NCI-H1105 treated with DMSO at 0.1 percent for 48 hours (cell line): ENCODE results near the gene MED20.
"Not testable (repeated sequence)": the region's sequence is repeated elsewhere in the genome, so short reads cannot be mapped to it uniquely, and the experiment has no call there.

ENCODE experiments used
- DNase-seq: peaks from one replicate; lab custom pipeline; 2025; lab: John Stamatoyannopoulos, UW

Gene MED20, protein sequence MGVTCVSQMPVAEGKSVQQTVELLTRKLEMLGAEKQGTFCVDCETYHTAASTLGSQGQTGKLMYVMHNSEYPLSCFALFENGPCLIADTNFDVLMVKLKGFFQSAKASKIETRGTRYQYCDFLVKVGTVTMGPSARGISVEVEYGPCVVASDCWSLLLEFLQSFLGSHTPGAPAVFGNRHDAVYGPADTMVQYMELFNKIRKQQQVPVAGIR

DNA sequence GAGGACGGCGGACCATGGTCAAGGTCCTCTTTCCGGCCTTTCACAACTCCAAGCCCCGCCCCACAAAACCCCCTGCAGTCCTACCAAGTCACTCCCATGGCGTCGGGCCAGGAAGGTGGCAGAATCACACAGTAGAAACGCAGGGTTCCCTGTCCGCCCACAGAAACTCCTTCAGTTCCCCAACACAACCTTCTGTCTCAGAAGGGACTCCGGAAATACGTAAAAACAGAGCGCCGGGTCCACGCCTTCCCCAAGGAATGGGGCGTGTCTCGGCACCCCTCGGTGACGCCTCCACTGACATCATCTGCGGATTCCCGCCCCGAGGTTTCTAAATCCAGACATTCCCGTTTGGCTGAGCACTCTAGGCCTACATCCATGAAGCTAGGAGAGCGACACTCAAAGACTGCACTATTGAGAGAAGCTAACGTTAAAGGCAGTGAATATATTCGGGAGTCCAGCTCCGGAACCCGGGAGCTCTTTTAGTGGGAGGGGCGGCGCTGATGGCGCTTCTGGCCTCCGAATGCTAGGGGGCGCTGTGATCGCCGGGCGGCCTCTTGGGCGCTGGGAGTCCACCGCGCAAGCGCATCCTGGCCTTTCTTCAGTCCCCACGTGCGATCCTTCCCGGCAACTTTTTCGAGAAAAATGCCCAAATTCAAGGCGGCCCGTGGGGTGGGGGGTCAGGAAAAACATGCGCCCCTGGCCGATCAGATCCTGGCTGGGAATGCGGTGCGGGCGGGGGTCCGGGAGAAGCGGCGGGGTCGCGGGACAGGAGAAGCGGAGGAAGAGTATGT, at the start of gene MED20, which contains the start of gene BYSL:
MED20 (minus strand) TSS at position 219 of the 791 bp plus-strand sequence; CDS start at position 98, 121 bp downstream.
BYSL (plus strand) TSS at position 579 of the 791 bp plus-strand sequence; CDS start at position 643, 64 bp downstream.
- peak; percentile 93 for DNase-seq

DNA sequence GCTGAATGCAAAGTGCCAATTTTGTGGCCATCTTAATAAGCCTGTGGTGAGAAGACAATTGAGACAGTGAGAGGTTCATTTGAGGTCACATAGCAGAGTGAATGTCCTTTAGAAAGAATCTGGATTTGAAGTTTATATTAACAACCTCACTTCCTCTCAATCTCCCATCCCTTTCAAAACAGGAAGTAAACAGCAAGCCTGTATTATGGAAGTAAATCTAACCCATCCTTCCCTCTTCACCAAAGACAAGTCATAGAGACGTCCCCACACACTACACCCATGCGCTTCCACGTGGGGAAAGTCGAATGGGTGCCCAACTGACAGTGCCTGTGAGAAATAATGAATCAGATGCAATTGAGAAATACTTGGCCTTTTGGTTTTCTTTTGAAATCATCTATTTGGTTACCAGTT, 49.5 kb upstream of the MED20 start:
- DNase-seq = no peak

DNA sequence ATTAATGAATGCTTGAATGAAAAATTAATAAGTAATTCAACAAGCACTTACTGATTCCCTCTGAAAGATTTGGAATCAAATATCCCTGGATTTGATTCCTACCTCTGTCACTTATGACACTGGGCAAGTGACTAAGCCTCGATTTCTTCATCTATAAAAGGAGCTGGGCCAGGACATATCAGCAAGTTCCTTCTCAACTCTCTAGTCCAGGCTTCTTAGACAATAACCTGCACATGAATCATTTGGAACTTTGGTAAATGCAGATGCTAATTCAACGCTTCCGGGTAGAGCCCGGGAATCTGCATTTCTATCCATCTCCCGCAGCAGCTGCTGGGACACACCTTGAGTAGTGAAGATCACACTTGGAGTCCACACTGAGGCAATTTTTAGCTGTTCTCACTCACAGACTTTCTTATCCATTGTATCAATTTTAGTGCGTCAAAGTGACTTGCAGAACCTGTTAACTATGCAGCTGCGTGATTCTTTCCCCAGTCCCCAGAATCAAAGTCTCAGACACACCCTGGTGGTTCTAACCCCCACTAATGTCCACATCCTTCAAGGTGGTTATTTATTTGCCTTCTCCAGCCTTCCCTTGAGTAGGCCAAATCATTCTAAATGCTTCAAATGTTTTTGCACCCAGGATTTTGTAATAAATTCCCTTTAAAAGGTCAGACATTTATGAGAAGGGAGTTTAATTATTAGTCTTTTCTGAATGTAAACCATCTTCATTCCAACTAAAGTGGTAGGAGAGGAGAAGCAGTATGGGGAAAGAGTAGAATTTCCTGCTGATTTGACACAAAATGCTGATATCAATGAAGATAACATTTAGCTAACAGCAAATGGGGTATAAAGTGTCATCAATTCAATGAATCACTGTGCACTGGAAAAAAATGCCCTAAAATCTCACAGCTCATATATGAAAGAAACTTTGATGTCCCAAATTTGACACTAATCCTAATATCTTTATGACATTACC, 46.7 kb upstream of the MED20 start:
- no peak for DNase-seq

DNA sequence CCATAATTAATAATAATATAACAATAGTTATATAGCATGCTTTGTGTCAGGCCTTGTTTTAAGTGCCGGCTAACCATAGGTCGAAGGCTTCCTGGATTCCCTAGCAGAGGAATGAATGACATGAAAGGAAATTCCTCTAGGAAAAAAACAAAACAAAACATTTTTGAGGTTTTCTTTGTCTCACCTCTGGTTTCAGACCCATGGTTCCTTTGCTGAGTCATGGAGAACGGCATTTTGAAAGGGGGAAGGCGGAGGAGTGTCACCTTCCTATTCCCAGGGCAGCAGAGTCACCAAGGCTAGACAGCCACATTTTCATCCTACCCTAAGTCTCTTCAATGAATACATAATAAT, 46.0 kb upstream of the MED20 start:
- DNase-seq = no peak

DNA sequence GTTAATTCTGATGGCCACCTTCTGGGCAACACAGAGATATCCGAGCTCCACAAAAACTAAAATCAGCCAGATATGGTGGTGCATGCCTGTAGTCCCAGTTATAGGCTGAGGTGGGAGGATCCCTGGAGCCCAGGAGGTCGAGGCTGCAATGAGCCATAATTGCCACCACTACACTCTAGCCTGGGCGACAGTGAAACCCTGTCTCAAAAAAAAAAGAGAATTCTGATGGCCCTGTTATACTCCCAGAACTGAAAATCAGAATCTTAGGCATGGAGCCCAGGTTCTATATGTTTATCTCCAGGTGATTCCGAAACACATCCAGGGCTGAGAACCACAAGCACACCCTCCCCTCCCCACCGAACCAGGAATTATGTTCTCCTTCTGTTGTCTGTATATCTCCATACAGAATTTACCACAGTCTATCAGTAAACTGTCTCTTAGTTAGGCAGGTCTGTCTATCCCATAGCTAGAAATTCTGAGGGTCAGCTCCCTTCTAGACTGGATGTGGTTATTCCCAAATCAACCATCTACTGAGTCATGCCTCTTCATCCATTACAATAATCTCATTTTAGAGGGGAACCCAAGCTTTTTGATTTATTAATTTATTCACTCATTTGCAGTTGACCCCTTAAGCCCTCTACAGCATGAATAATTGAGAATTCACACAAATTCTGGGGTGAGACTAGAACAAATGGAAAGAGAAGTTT, 45.4 kb upstream of the MED20 start:
- DNase-seq = no peak

DNA sequence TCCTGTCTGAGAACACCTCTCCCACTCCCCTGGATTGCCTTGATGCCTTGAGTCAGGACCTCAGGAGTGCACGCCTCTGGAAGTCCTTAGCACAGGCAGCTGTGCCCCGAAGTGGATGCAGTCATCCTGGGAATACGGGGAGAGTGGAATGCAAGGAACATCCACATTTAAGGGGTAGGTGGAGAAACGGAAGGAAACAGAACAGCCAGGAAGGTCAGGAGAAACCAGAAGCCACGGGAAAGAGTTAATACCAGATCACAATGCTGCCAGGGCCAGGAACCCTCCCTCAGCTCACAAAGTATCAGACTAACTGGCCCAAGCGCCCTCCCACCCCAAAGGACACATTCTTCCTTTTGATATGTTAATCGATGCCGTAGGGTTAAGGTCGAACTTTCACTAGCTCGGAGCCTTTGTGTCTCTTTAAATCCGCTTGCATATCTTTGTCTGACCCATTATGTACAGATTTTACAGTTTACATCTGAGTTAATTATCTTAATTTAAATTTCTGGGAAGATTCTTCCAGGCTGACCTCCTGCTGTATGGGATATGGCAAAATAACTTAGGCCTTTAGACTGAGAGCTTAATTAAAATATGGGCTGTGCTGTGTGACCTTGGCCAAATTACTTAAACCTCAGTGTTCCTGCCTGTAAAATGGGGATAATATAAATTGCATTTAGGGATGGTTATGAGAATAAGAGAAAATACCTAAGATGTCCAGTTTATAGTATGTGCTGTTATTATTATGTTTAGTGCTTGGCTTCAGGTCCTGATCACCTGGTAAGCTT, 44.7 kb upstream of the MED20 start:
- DNase-seq = no peak

DNA sequence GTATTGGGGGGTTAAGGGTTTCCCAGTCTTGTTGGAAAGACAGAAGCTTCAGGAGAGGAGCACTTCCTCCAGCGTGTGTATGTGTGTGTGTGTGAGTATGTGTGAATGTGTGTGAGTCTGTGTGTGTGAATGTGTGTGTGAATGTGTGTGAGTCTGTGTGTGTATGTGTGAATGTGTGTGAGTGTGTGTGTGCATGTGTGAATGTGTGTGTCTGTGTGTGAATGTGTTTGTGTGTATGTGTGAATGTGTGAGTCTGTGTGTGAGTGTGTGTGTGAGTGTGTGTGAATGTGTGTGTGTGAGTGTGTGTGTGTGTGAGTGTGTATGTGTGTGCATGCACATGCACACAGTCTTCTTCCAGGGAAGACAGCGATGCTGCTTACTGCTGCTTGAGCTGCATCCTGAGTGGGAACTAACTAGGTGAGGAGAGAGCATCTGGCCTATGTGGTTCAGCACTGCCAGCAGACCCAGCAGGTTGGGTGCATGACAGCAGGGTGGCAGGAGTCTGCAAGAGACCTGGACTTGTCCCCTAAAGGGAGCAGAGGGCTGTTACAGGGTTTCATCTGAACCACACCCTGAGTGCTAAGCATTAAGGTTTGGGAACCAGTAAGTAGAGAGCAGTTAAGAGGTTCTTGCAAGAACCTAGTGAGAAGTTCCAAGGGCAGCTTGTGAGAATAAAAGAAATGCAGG, 43.4 kb upstream of the MED20 start:
- DNase-seq = no peak

DNA sequence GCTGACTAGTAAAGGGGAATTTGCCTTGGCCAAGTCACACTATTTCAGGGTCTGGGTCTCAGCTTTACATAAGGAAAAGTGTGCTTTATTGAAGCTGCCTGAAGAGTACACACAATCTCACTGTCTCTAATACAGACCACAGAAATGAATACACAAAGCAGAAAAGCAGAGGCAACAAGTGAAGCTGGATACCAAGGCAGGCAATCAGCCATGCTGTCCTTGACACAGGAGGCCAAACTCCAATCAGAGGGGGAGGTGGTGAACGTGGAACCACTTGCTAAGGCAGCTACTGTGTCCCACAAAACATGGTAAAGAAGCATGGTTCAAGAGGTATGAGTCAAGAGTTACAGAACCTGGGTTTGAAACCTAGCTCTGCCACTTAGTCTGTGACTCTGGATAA, 42.4 kb upstream of the MED20 start:
- no peak for DNase-seq

DNA sequence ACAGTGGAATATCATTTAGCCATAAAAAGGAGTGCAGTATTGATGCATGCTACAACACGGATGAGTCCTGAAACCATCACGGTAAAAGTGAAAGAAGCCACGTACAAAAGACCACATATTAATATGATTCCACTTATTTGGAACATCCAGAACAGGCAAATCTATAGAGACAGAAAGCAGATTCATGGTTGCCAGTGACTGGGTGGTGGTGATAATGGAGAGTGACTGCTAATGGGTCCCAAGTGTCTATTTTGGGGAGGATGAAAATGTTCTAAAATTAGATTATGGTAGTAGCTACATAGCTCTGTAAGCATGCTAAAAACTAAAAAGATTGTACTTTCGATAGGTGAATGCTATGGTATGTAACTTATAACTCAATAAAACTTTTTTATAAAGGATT, 39.1 kb upstream of the MED20 start:
- DNase-seq = no peak

DNA sequence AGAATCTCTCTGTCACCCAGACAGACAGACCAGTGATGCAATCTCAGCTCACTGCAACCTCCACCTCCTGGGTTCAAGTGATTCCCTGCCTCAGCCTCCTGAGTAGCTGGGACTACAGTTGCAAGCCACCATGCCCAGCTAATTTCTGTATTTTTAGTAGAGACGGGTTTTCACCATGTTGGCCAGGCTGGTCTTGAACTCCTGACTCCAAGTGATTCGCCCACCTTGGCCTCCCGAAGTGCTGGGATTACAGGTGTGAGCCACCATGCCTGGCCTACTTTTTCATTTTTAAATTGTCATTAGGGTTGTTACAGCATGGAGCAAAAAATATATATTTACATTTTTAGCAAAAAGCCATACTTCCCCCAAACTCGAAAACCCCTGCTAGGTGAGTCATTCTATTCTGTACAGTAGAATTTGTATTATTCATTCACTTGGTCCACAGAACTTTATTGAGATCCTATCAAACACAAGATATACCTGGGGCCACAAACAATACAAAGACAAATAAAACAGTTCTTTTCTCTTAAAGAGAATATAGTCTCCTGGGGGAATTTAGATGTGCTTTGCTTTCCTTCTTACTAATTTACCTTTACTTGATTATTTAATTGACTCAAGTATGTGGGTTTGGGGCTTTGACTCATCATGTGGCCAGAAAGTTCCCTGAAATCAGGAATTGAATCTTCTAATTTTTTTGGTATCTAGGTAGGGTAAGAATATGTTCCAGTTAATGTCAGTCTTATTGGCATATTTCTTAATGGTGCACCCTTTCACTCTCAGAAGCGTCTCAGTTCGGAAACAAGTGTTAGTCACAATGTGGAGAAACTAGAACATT, 37.3 kb upstream of the MED20 start:
- DNase-seq = no peak

DNA sequence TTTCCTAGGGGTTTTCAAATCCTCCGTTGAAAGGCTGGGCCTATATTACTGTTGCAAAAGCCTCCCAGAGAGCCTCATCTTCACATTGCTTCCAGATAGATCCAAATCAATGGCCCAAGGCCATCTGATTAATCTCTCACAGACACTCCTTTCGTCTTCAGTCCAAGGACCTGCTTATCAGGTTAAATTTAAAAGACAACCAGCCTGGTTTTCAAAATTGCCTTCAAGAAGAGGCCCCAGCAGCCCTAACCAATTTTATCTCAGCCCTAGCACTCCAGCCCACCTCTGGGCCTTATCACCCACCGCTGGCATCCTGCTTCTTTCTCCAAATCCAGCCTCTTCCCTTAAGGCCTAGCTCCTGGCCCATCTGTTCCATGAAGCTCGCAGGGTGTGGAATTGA, 36.2 kb upstream of the MED20 start:
- DNase-seq = no peak

DNA sequence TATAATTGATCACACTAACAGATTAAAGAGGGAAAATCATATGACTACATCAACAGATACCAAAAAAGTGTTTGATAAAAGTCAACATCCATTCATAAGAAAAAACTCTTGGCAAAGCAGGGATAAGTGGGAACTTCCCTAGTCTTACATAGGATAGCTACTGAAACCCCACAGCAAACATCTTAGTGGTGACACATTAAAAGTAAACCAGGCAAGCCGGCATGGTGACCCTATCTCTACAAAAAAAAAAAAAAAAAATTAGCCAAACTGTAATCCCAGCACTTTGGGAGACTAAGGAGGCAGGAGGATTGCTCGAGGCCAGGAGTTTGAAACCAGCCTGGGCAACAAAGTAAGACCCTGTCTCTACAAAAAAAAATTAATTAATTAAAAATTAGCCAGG, 34.5 kb upstream of the MED20 start:
- no peak for DNase-seq

DNA sequence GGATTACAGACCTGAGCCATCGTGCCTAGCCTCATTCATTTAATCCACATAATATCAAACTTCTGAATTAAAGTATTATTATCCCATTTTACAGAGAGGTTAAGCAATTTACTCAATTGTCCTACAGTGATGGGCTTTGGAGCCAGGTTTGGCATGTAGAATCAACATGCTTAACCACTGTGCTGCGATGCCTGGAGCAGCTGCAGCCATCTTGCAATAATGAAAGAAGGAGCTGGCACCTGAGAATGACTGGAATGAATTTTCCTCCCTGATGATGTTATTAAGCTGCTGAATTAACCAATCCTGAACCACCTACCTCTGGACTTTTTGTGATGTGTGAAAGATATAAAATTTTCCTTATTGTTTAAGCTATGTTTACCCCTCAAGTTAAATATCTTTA, 33.7 kb upstream of the MED20 start:
- no peak for DNase-seq

DNA sequence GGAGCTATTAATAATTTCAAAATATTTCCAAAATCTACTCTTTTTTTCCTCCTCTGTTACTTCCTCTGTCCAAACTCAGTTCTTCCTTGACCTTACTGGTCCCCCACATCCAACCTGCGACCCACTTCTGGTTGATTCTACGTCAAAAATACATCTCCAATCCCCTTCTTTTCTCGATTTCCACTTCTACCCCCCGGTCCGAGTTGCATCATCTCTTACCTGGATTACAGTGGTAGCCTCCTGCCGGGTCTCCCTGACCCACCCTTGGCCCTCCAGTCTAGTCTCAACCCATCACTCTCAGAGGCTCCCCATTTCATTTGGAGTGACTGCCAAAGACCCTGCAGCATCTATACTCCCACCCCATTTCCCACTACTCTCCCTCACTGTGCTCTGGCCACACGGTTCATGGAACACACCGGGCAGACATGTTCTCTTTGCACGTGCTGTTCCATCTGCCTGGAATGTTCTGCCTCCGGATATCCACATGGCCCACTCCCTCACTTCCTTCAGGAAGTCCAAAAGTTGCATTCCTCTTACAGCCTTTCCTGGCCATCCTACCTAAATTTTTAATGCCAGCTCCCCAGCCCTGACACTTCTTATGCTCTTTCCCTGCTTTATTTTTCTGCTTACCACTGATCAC, 26.8 kb upstream of the MED20 start:
- no peak for DNase-seq

DNA sequence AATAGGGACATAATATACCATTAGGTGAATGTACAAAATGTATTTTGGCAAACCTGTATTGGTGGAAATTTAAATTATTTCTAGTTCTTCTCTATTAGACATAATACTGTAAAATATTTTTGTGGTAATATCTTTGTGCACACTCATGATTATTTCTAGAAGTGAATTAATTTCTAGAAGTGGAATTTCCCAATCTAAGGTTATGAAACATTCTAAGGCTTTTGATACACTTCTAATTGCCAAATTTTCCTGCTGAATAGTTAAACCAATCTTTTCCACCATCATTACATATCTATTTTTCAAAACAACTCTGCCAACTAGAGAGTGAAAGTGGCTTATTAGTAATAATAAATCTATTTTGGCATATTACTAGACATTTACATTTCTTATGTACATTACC, 22.5 kb upstream of the MED20 start:
- DNase-seq = no peak

DNA sequence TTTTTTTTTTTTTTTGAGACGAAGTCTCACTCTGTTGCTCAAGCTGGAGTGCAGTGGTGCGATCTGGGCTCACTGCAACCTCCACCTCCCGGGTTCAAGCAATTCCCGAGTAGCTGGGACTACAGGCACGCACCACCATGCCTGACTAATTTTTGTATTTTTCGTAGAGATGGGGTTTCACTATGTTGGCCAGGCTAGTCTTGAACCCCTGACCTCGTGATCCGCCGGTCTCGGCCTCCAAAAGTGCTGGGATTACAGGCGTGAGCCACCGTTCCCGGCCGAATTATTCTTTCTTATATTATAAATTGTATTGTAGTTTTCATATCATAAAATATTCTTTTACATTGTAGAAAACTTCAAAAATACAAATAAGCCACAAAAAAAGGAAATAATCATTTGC, 21.9 kb upstream of the MED20 start:
- DNase-seq = not testable (repeated sequence)

DNA sequence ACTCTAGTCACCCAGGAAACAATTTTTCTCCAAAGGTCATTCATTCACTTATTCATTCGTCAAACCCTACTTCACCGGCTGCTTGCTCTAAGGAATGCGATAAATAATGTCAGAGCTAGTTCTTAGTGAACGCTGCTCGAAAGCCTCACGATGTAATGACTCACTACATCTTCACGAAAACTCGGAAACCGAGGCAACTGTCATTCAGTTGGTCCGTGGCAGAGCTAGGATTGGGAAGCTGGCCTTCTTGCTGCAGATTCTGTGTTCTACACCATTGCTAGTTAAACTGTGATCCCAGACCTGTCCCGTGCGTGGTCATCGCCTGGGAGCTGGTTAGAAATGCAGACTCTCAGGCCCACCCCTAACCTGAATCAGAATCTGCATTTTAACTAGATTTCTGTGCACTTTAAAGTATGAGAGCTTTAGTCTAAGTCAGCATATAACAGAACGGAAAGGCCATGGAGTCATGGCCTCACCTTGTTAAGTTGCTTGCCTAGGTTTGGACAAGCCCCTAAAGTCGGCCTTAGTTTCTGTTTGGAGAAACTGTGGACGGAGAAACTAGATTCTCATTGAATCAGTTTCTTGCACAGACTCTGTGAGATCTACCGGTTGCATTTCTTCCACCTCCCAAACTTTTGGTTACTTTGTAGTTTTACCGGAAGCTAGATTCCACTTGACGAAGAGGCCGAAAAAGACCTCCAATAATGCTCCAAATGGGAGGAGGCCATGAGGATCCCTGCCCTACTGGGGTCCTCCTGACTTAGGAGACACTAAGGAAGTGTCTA, 21.3 kb upstream of the MED20 start:
- DNase-seq = no peak
